H1 (cell line): ENCODE results near the gene TEKT1. TPM values are rescaled to one million over a fixed set of nuclear protein-coding genes. Genes with fewer than 3 reads are reported as not detected.

Experiments
- CTCF ChIA-PET: fragments of 300-600 bp; sonication (Branson Sonifier 250); formaldehyde crosslinking; loops from one replicate; lab custom pipeline; 2021; ENCODE audit not compliant: partially characterized antibody; lab: Charles Lee
- POLR2A ChIA-PET: fragments of 300-600 bp; sonication (Branson Sonifier 250); formaldehyde crosslinking; loops from one replicate; lab custom pipeline; 2021; ENCODE audit warnings: inconsistent platforms; ENCODE audit not compliant: partially characterized antibody; lab: Charles Lee
- DNase-seq, 2 experiments: peaks; one replicate each; pipeline versions ENCODE4 v3.0.0 to v3.0.0-alpha.2; 2010 to 2022; ENCODE audit warnings: low spot score in 2 of 2, low read depth in 1 of 2, mixed read lengths in 1 of 2
- FAIRE-seq: peaks from 2 replicates; lab custom pipeline; 2011; peaks lifted over from hg19 to GRCh38; lab: Jason Lieb, UNC
- H2AFZ ChIP-seq: 2 replicates; pipeline ENCODE4 v1.8.1; 2012; ENCODE audit warnings: low read length, inconsistent platforms
- H2AK5ac ChIP-seq: 2 replicates; pipeline ENCODE4 v1.6.1; 2013; ENCODE audit warnings: low read depth, low read length
- H2BK120ac ChIP-seq: replicated peaks from 2 replicates; pipeline ENCODE3; 2013; ENCODE audit warnings: low read depth, low read length, inconsistent platforms
- H2BK12ac ChIP-seq: 2 replicates; pipeline ENCODE4 v1.6.1; 2013; ENCODE audit warnings: low read depth, low read length
- H2BK15ac ChIP-seq: 2 replicates; pipeline ENCODE4 v1.6.1; 2013; ENCODE audit warnings: low read length
- H2BK20ac ChIP-seq: 2 replicates; pipeline ENCODE4 v1.6.1; 2013; ENCODE audit warnings: low read length
- H2BK5ac ChIP-seq: 2 replicates; pipeline ENCODE4 v1.6.1; 2013; ENCODE audit warnings: low read depth, low read length
- H3K14ac ChIP-seq: 2 replicates; pipeline ENCODE4 v1.6.1; 2013; ENCODE audit warnings: inconsistent platforms; ENCODE audit not compliant: insufficient read length
- H3K18ac ChIP-seq: 2 replicates; pipeline ENCODE4 v1.6.1; 2013; ENCODE audit warnings: low read length; ENCODE audit errors: extremely low read depth
- H3K23ac ChIP-seq: 2 replicates; pipeline ENCODE4 v1.6.1; 2013; ENCODE audit warnings: inconsistent platforms; ENCODE audit not compliant: insufficient read length
- H3K23me2 ChIP-seq: 2 replicates; pipeline ENCODE4 v1.6.1; 2013; ENCODE audit warnings: low read depth, low read length
- H3K27ac ChIP-seq: 2 replicates; pipeline ENCODE4 v1.6.1; 2011; ENCODE audit warnings: low read depth, low read length, inconsistent platforms
- H3K27me3 ChIP-seq, 4 experiments: replicated peaks in 1 of 4; 1 replicate in 1 of 4; 2 replicates in 3 of 4; pipeline versions ENCODE4 v1.6.1 to v1.8.1; 2011 to 2013; ENCODE audit warnings: low read length in 3 of 4, mild to moderate bottlenecking in 3 of 4, inconsistent platforms in 2 of 4, mixed read lengths in 2 of 4, moderate library complexity in 1 of 4; ENCODE audit not compliant: control insufficient read depth in 3 of 4, insufficient read depth in 3 of 4; ENCODE audit errors: extremely low read depth in 1 of 4
- H3K36me3 ChIP-seq, 4 experiments: 2 replicates each; pipeline versions ENCODE4 v1.6.1 to v1.8.1; 2011 to 2013; ENCODE audit warnings: mild to moderate bottlenecking in 4 of 4, low read length in 3 of 4, moderate library complexity in 2 of 4, control low read depth in 1 of 4, inconsistent platforms in 1 of 4; ENCODE audit not compliant: insufficient read depth in 4 of 4, control insufficient read depth in 2 of 4
- H3K4ac ChIP-seq: replicated peaks from 2 replicates; pipeline ENCODE3; 2013; ENCODE audit warnings: low read length, low read depth, mixed read lengths, inconsistent platforms; ENCODE audit not compliant: insufficient read length
- H3K4me1 ChIP-seq, 4 experiments: replicated peaks in 1 of 4; 1 replicate in 1 of 4; 2 replicates in 3 of 4; pipeline versions ENCODE4 v1.6.1 to v1.8.1; 2011 to 2013; ENCODE audit warnings: low read length in 3 of 4, inconsistent platforms in 2 of 4, mixed read lengths in 1 of 4; ENCODE audit not compliant: insufficient read depth in 4 of 4, control insufficient read depth in 3 of 4
- H3K4me2 ChIP-seq, 2 experiments: 2 replicates each; pipeline versions ENCODE4 v1.6.1 to v1.8.1; 2011 to 2013; ENCODE audit warnings: low read depth in 2 of 2, low read length in 2 of 2, control low read depth in 1 of 2, inconsistent platforms in 1 of 2, mild to moderate bottlenecking in 1 of 2; ENCODE audit not compliant: insufficient read depth in 1 of 2
- H3K4me3 ChIP-seq, 4 experiments: fragments of 200-600, 300-600 bp in 1 of 4; sonication (generic), shearing (Covaris generic), sonication (Bioruptor Twin) in 1 of 4; 2 replicates each; pipeline versions ENCODE4 v1.5.1 to v1.8.1; 2011 to 2016; ENCODE audit warnings: low read length in 4 of 4, low read depth in 3 of 4, control low read depth in 2 of 4, inconsistent platforms in 2 of 4, mild to moderate bottlenecking in 2 of 4, mixed read lengths in 1 of 4, moderate library complexity in 1 of 4; ENCODE audit not compliant: insufficient read depth in 2 of 4; ENCODE audit errors: extremely low read depth in 1 of 4
- H3K56ac ChIP-seq: replicated peaks from 2 replicates; pipeline ENCODE3; 2013; ENCODE audit warnings: low read depth, mild to moderate bottlenecking, mixed read lengths, low read length, inconsistent platforms; ENCODE audit not compliant: insufficient read length
- H3K79me1 ChIP-seq: 2 replicates; pipeline ENCODE4 v1.6.1; 2013; ENCODE audit warnings: low read depth, low read length, control low read depth
- H3K79me2 ChIP-seq, 2 experiments: 2 replicates each; pipeline versions ENCODE4 v1.6.1 to v1.8.1; 2012 to 2013; ENCODE audit warnings: low read length in 2 of 2, mild to moderate bottlenecking in 2 of 2, inconsistent platforms in 1 of 2; ENCODE audit not compliant: insufficient read depth in 2 of 2, control insufficient read depth in 1 of 2
- H3K9ac ChIP-seq, 4 experiments: replicated peaks in 1 of 4; 1 replicate in 1 of 4; 2 replicates in 3 of 4; pipeline versions ENCODE4 v1.6.1 to v1.8.1; 2011 to 2013; ENCODE audit warnings: low read depth in 3 of 4, low read length in 3 of 4, control low read depth in 2 of 4, mild to moderate bottlenecking in 2 of 4, moderate library complexity in 2 of 4, inconsistent platforms in 1 of 4; ENCODE audit errors: extremely low read depth in 1 of 4
- H3K9me3 ChIP-seq, 2 experiments: 2 replicates each; pipeline versions ENCODE4 v1.6.1 to v1.8.1; 2012 to 2013; ENCODE audit warnings: mild to moderate bottlenecking in 2 of 2, moderate library complexity in 2 of 2, control low read depth in 1 of 2, inconsistent platforms in 1 of 2, low read depth in 1 of 2, low read length in 1 of 2, mixed read lengths in 1 of 2; ENCODE audit not compliant: insufficient read depth in 2 of 2
- H4K20me1 ChIP-seq, 2 experiments: replicated peaks in 1 of 2; 2 replicates each; pipeline versions ENCODE3 to v1.8.1; 2011 to 2013; ENCODE audit warnings: inconsistent platforms in 2 of 2, low read length in 2 of 2, mild to moderate bottlenecking in 1 of 2; ENCODE audit not compliant: insufficient read depth in 2 of 2, control insufficient read depth in 1 of 2
- H4K5ac ChIP-seq: 2 replicates; pipeline ENCODE4 v1.6.1; 2013; ENCODE audit warnings: low read length, low read depth, mixed read lengths, inconsistent platforms; ENCODE audit not compliant: insufficient read length
- H4K8ac ChIP-seq: 2 replicates; pipeline ENCODE4 v1.8.0; 2013; ENCODE audit warnings: mild to moderate bottlenecking, moderate library complexity, low read length, inconsistent platforms; ENCODE audit not compliant: insufficient read depth; ENCODE audit errors: extremely low read depth
- H4K91ac ChIP-seq: replicated peaks from 2 replicates; pipeline ENCODE3; 2013; ENCODE audit warnings: low read length, mixed read lengths, inconsistent platforms; ENCODE audit not compliant: insufficient read length
- ATF2 ChIP-seq: IDR thresholded peaks from 2 replicates; pipeline ENCODE4 v1.6.1; 2012; ENCODE audit warnings: low read length, inconsistent platforms
- E2F6 ChIP-seq: IDR thresholded peaks from 2 replicates; pipeline ENCODE4 v1.6.1; 2012; ENCODE audit warnings: inconsistent platforms
- EP300 ChIP-seq, 2 experiments: IDR thresholded peaks; 1 replicate in 1 of 2; 2 replicates in 1 of 2; pipeline ENCODE4 v1.6.1; 2011 to 2012; ENCODE audit warnings: low read depth in 2 of 2, low read length in 2 of 2, mild to moderate bottlenecking in 2 of 2, borderline replicate concordance in 1 of 2, inconsistent platforms in 1 of 2, moderate library complexity in 1 of 2
- EZH2 ChIP-seq: fragments of 200-600 bp; sonication (generic); IDR thresholded peaks from 2 replicates; pipeline ENCODE4 v1.7.1; 2012; ENCODE audit warnings: low read depth, mild to moderate bottlenecking, moderate library complexity, low read length, inconsistent platforms; ENCODE audit not compliant: severe bottlenecking
- HDAC2 ChIP-seq, 2 experiments: fragments of 300-600 bp in 1 of 2; sonication (generic) in 1 of 2; IDR thresholded peaks; 2 replicates each; pipeline ENCODE4 v1.6.1; 2011 to 2012; ENCODE audit warnings: low read depth in 2 of 2, low read length in 2 of 2, mild to moderate bottlenecking in 2 of 2, moderate library complexity in 2 of 2, borderline replicate concordance in 1 of 2, inconsistent platforms in 1 of 2
- KDM5A ChIP-seq: fragments of 200-600 bp; IDR thresholded peaks from 2 replicates; pipeline ENCODE4 v1.7.1; 2012; ENCODE audit warnings: mild to moderate bottlenecking, low read length, inconsistent platforms, mixed read lengths
- MAX ChIP-seq: IDR thresholded peaks from 2 replicates; pipeline ENCODE4 v1.6.1; 2012; ENCODE audit warnings: inconsistent platforms
- RNF2 ChIP-seq: fragments of 200-900, 300-1000 bp; sonication (generic); IDR thresholded peaks from 2 replicates; pipeline ENCODE4 v1.7.1; 2016; ENCODE audit warnings: borderline replicate concordance, low read depth, mild to moderate bottlenecking, antibody characterized with exemption, low read length; ENCODE audit not compliant: poor library complexity, severe bottlenecking; ENCODE audit errors: missing control alignments
- SP2 ChIP-seq: IDR thresholded peaks from 2 replicates; pipeline ENCODE4 v1.6.1; 2012; ENCODE audit warnings: mild to moderate bottlenecking, low read length, inconsistent platforms
- TCF12 ChIP-seq: IDR thresholded peaks from 2 replicates; pipeline ENCODE4 v1.6.1; 2011; ENCODE audit warnings: low read depth, mild to moderate bottlenecking, low read length
- WGBS, 2 experiments: shearing (Covaris generic) in 1 of 2; methylation state at CpG; one replicate each; pipeline versions ENCODE4 v1.1.6 to v1.1.7; 2013 to 2015; ENCODE audit warnings: low lambda C conversion rate in 2 of 2, mixed read lengths in 2 of 2, inconsistent platforms in 1 of 2, low coverage in 1 of 2, missing lambda C conversion rate in 1 of 2; ENCODE audit not compliant: insufficient replicate concordance in 2 of 2, insufficient coverage in 1 of 2, insufficient read length in 1 of 2; ENCODE audit errors: extremely low coverage in 1 of 2, missing lambda C conversion rate in 1 of 2; 5-methylcytosine and 5-hydroxymethylcytosine counted together
- polyA plus RNA-seq, 7 experiments: library from polyadenylated mRNA; depleted of rRNA in 3 of 7; stranded (reverse) in 5 of 7; unstranded in 2 of 7; fragments of >200 nt in 5 of 7; fragments of 200-250 nt in 2 of 7; gene quantifications; 1 replicate in 5 of 7; 2 replicates in 1 of 7; 4 replicates in 1 of 7; pipeline versions ENCODE4 v1.2.1 to v1.2.3, GENCODE V29; 2011 to 2013; ENCODE audit warnings: missing spikeins in 2 of 7, mixed read lengths in 2 of 7
- total RNA-seq: library from RNA; stranded (reverse); fragmentation: NEBNext Ultra II Directional; extraction: Animal tissue kit (Norgen Biotek cat#: 25700); gene quantifications from 2 replicates; pipeline ENCODE4 v1.2.1, GENCODE V29; 2021

TEKT1 gene
- total and polyA plus RNA-seq, 2 of the 8 experiments (the other 6 are each of a cell fraction or from before 2014, with no cell fraction given), result not detected

GRCh38 chr17:6768447-6768846 lies 63.1 kb downstream of the TEKT1 start:
- H4K8ac ChIP-seq, result no peak overlapping the region
- H3K18ac ChIP-seq, result no peak overlapping the region
- H3K4ac ChIP-seq, result no peak overlapping the region
- H3K23ac ChIP-seq, result no peak overlapping the region
- H2BK20ac ChIP-seq, result no peak overlapping the region
- FAIRE-seq (no peak), DNase-seq (no peak)
- no peak overlapping the region for H2BK120ac ChIP-seq
- H2AFZ ChIP-seq, result no peak overlapping the region
- H2BK5ac ChIP-seq, result no peak overlapping the region
- no peak overlapping the region for H3K4me3 ChIP-seq
- no peak overlapping the region for H3K27ac ChIP-seq
- H3K9me3 ChIP-seq, result peaks cover 0 to 4% of the 10 kb centered on the region in 2 experiments; a peak in 2 of 4 replicates
- CTCF ChIA-PET, result no interaction called here
- H2BK12ac ChIP-seq, result no peak overlapping the region
- no peak overlapping the region for H4K91ac ChIP-seq
- H3K79me2 ChIP-seq, result no peaks in the 10 kb centered on the region
- no peaks in the 10 kb centered on the region; a peak in 1 of 7 replicates for H3K27me3 ChIP-seq
- no peak overlapping the region for H3K9ac ChIP-seq
- no peak overlapping the region for H2BK15ac ChIP-seq
- no peaks in the 10 kb centered on the region for H3K4me1 ChIP-seq
- no peak overlapping the region for H2AK5ac ChIP-seq
- H3K14ac ChIP-seq, result no peak overlapping the region
- no peak overlapping the region for H3K56ac ChIP-seq
- POLR2A ChIA-PET, result no interaction called here
- H4K20me1 ChIP-seq, result no peaks in the 10 kb centered on the region
- H3K36me3 ChIP-seq, result no peaks in the 10 kb centered on the region
- 78% methylated on average over 2 of the region's 2 CpGs; no CpG with 5 or more reads in 1 of the 2 experiments for WGBS, 2 experiments
- no peak overlapping the region for H3K4me2 ChIP-seq
- no peak overlapping the region for H4K5ac ChIP-seq
- no peaks in the 10 kb centered on the region for H3K79me1 ChIP-seq
- no peaks in the 10 kb centered on the region; the same call in 1 of the 2 replicates for H3K23me2 ChIP-seq
- no peak for TF ChIP-seq SP2
- TF ChIP-seq MAX, result no peak
- TF ChIP-seq E2F6, result no peak
- no peak for TF ChIP-seq KDM5A
- no peak for TF ChIP-seq EZH2
- TF ChIP-seq HDAC2 (IDR thresholded peaks at IDR 0.05; ENCODE audit: borderline replicate concordance in 1 of 2, low read depth in 2 of 2, low read length in 2 of 2), result no peak
- TF ChIP-seq RNF2, result no peak
- TF ChIP-seq EP300 (IDR thresholded peaks at IDR 0.05; ENCODE audit: borderline replicate concordance in 1 of 2, low read depth in 2 of 2, low read length in 2 of 2), result no peak
- no peak for TF ChIP-seq ATF2
- no peak for TF ChIP-seq TCF12
